K562 (cell line): Measurements from ENCODE around the gene PRMT2. TPM values are rescaled to one million over a fixed set of nuclear protein-coding genes. Genes with fewer than 3 reads are reported as not detected.

ENCODE experiments used
- AFF1 ChIP-seq, 2 experiments: fragments of 450-650 bp; IDR thresholded peaks; 2 replicates each; pipeline ENCODE4 v1.6.1; 2018; ENCODE audit warnings: mild to moderate bottlenecking in 2 of 2, low read depth in 1 of 2; ENCODE audit not compliant: partially characterized antibody in 2 of 2
- ARID1B ChIP-seq: fragments of 450-650 bp; IDR thresholded peaks from 2 replicates; pipeline ENCODE4 v1.6.1; 2016; ENCODE audit warnings: antibody characterized with exemption, mild to moderate bottlenecking, inconsistent platforms
- C11orf30 ChIP-seq: fragments of 450-650 bp; IDR thresholded peaks from 2 replicates; pipeline ENCODE4 v1.6.1; 2016; ENCODE audit warnings: low read depth, mild to moderate bottlenecking
- CEBPB ChIP-seq: fragments of 450-650 bp; IDR thresholded peaks from 2 replicates; pipeline ENCODE4 v1.6.1; 2016; ENCODE audit warnings: missing genetic modification characterization, missing compliant biosample characterization
- CREB5 ChIP-seq: fragments of 250-450 bp; sonication (Bioruptor Pico); IDR thresholded peaks from 2 replicates; pipeline ENCODE4 v1.5.0; 2020; ENCODE audit warnings: mild to moderate bottlenecking
- CTBP1 ChIP-seq: fragments of 450-650 bp; IDR thresholded peaks from 2 replicates; pipeline ENCODE4 v1.6.1; 2016; ENCODE audit warnings: borderline replicate concordance
- DMBX1 ChIP-seq: fragments of 250-450 bp; sonication (Bioruptor Pico); IDR thresholded peaks from 2 replicates; pipeline ENCODE4 v1.8.0; 2022; ENCODE audit warnings: inconsistent platforms, mild to moderate bottlenecking, moderate library complexity, borderline replicate concordance
- KDM1A ChIP-seq, 2 experiments: fragments of 450-650 bp; IDR thresholded peaks; 2 replicates each; pipeline ENCODE4 v1.6.1; 2016; ENCODE audit warnings: mild to moderate bottlenecking in 2 of 2
- NFE2 ChIP-seq: IDR thresholded peaks from 2 replicates; pipeline ENCODE4 v1.6.1; 2014; ENCODE audit warnings: antibody characterized with exemption, low read depth
- NR2F6 ChIP-seq: fragments of 450-650 bp; formaldehyde crosslinking; IDR thresholded peaks from 2 replicates; pipeline ENCODE4 v1.4.0; 2020; ENCODE audit warnings: mild to moderate bottlenecking
- PHB ChIP-seq: fragments of 250-450 bp; sonication (Bioruptor Pico); IDR thresholded peaks from 2 replicates; pipeline ENCODE4 v1.5.0; 2021
- PURB ChIP-seq: sonication (generic); formaldehyde crosslinking; IDR thresholded peaks from 2 replicates; pipeline ENCODE4 v1.9.0; 2021; ENCODE audit warnings: low read depth, mild to moderate bottlenecking, missing genetic modification reagents
- RHOXF2B ChIP-seq: fragments of 250-450 bp; sonication (Bioruptor Pico); conservative IDR thresholded peaks from 2 replicates; pipeline ENCODE4 v1.5.1; 2021
- SAFB ChIP-seq: fragments of 200-400 bp; formaldehyde crosslinking; IDR thresholded peaks from 2 replicates; pipeline ENCODE4 v1.6.1; 2017; ENCODE audit warnings: low read depth, low read length, borderline replicate concordance
- TBL1XR1 ChIP-seq, 2 experiments: IDR thresholded peaks; 2 replicates each; pipeline ENCODE4 v1.6.1; 2012; ENCODE audit warnings: improper control_type of control experiment in 2 of 2, low read length in 2 of 2, mild to moderate bottlenecking in 1 of 2
- THAP12 ChIP-seq: fragments of 250-450 bp; sonication (Bioruptor Pico); IDR thresholded peaks from 2 replicates; pipeline ENCODE4 v1.9.0; 2021; ENCODE audit warnings: mild to moderate bottlenecking, inconsistent platforms
- YBX1 ChIP-seq: fragments of 450-650 bp; IDR thresholded peaks from 2 replicates; pipeline ENCODE4 v1.7.1; 2016; ENCODE audit warnings: mild to moderate bottlenecking
- ZFP30 ChIP-seq: fragments of 250-450 bp; sonication (Bioruptor Pico); IDR thresholded peaks from 2 replicates; pipeline ENCODE4 v1.8.0; 2022; ENCODE audit warnings: moderate library complexity, mild to moderate bottlenecking, inconsistent platforms, borderline replicate concordance
- ZFP91 ChIP-seq: sonication (generic); formaldehyde crosslinking; IDR thresholded peaks from 2 replicates; pipeline ENCODE4 v1.8.0; 2022; ENCODE audit warnings: mild to moderate bottlenecking, missing genetic modification reagents
- ZKSCAN8 ChIP-seq: fragments of 200-800 bp; sonication (Bioruptor generic); IDR thresholded peaks from 2 replicates; pipeline ENCODE4 v1.6.1; 2016; ENCODE audit warnings: missing genetic modification characterization, missing compliant biosample characterization
- ZNF347 ChIP-seq: fragments of 450-650 bp; formaldehyde crosslinking; IDR thresholded peaks from 2 replicates; pipeline ENCODE4 v1.4.0; 2020; ENCODE audit warnings: low read depth, mild to moderate bottlenecking, moderate library complexity
- ZNF707 ChIP-seq: fragments of 250-450 bp; sonication (Bioruptor Pico); conservative IDR thresholded peaks from 2 replicates; pipeline ENCODE4 v1.8.0; 2022; ENCODE audit warnings: inconsistent platforms, mild to moderate bottlenecking, moderate library complexity
- polyA plus RNA-seq, 8 experiments: library from polyadenylated mRNA; depleted of rRNA in 4 of 8; stranded (reverse) in 5 of 8; unstranded in 3 of 8; fragments of >200 nt; fragmentation: Nextera tagmentation in 2 of 8; fragmentation: Illumina TruSeq in 1 of 8; extraction: Ambion mirVana in 2 of 8; extraction: Trizol in 1 of 8; gene quantifications; 2 replicates each; pipeline versions ENCODE4 v1.2.1 to v1.2.3, GENCODE V29; 2011 to 2014; ENCODE audit warnings: inconsistent platforms in 1 of 8, missing spikeins in 1 of 8
- total RNA-seq, 7 experiments: library from RNA; depleted of rRNA in 6 of 7; stranded (reverse); fragments of >200 nt in 6 of 7; fragmentation: Illumina TruSeq in 2 of 7; extraction: Trizol in 2 of 7; gene quantifications; 2 replicates each; pipeline versions ENCODE4 v1.2.1 to v1.2.3, GENCODE V29; 2011 to 2021; ENCODE audit warnings: low replicate concordance in 1 of 7

The PRMT2 gene
- total and polyA plus RNA-seq, 9 of the 15 experiments (the other 6 are each of a cell fraction or from before 2014, with no cell fraction given): 37.2 to 85.7 (median 59.3) TPM

- TF ChIP-seq NFE2 (peak; percentile 54), PURB (CRISPR knock-in tag) (no peak), C11orf30 (peak; percentile 45; the same call in 1 of the 2 replicates), PHB (CRISPR knock-in tag) (no peak), TBL1XR1 (IDR thresholded peaks at IDR 0.05; ENCODE audit: low read length in 2 of 2) (no peak), CREB5 (CRISPR knock-in tag) (no peak), ARID1B (peak; percentile 24; the same call in 1 of the 2 replicates), NR2F6 (CRISPR knock-in tag) (no peak), YBX1 (no peak), KDM1A (IDR thresholded peaks at IDR 0.05) (no peak), ZNF707 (CRISPR knock-in tag) (no peak), ZFP30 (CRISPR knock-in tag) (no peak), AFF1 (IDR thresholded peaks at IDR 0.05; ENCODE audit: low read depth in 1 of 2, partially characterized antibody in 2 of 2) (no peak), SAFB (no peak), DMBX1 (CRISPR knock-in tag) (no peak), ZNF347 (CRISPR knock-in tag) (no peak), THAP12 (CRISPR knock-in tag) (no peak), CTBP1 (peak; percentile 30; the same call in 1 of the 2 replicates), ZFP91 (CRISPR knock-in tag) (no peak), CEBPB (tag) (peak; percentile 61), RHOXF2B (CRISPR knock-in tag) (no peak), ZKSCAN8 (no peak)
These were observed 35.2 kb upstream of the PRMT2 start (continued) for GRCh38 chr21:46600305-46600704.
